Spleen (tissue), 11 donors: ENCODE data around the gene TMEM130. TPM values are rescaled to one million over a fixed set of nuclear protein-coding genes. Genes with fewer than 3 reads are reported as not detected.

Experiments used
- DNase-seq: peaks from one replicate; pipeline ENCODE4 v3.0.0-alpha.2; 2020
- H3K27ac ChIP-seq, 8 donors: fragments of 200-600 bp; sonication (generic) in 7 of 8; 1 replicate in 4 of 8; 2 replicates in 4 of 8; pipeline versions ENCODE4 v1.5.0 to v1.8.0; 2016 to 2021; ENCODE audit warnings: inconsistent platforms in 4 of 8, mild to moderate bottlenecking in 4 of 8, moderate library complexity in 1 of 8
- H3K27me3 ChIP-seq, 7 donors: fragments of 200-600 bp; sonication (generic) in 6 of 7; replicated peaks in 1 of 7; 1 replicate in 4 of 7; 2 replicates in 3 of 7; pipeline versions ENCODE4 v1.5.0 to v1.8.0; 2016 to 2021; ENCODE audit warnings: inconsistent platforms in 3 of 7, mild to moderate bottlenecking in 1 of 7
- H3K36me3 ChIP-seq, 6 donors: fragments of 200-600 bp; sonication (generic) in 5 of 6; 1 replicate in 4 of 6; 2 replicates in 2 of 6; pipeline versions ENCODE4 v1.5.0 to v1.8.0; 2016 to 2021; ENCODE audit warnings: inconsistent platforms in 2 of 6
- H3K4me1 ChIP-seq, 6 donors: fragments of 200-600 bp; sonication (generic) in 5 of 6; 1 replicate in 3 of 6; 2 replicates in 3 of 6; pipeline versions ENCODE4 v1.5.0 to v1.8.0; 2016 to 2021; ENCODE audit warnings: inconsistent platforms in 3 of 6
- H3K4me3 ChIP-seq, 8 donors: fragments of 200-600 bp; sonication (generic) in 7 of 8; 1 replicate in 4 of 8; 2 replicates in 4 of 8; pipeline versions ENCODE4 v1.5.0 to v1.8.0; 2016 to 2021; ENCODE audit warnings: inconsistent platforms in 4 of 8, mild to moderate bottlenecking in 4 of 8, moderate library complexity in 2 of 8
- H3K9me3 ChIP-seq, 8 donors: fragments of 200-600 bp; sonication (generic) in 7 of 8; 1 replicate in 4 of 8; 2 replicates in 4 of 8; pipeline versions ENCODE4 v1.5.0 to v1.8.0; 2016 to 2021; ENCODE audit warnings: inconsistent platforms in 4 of 8
- CTCF ChIP-seq, 11 experiments: fragments of 200-600 bp in 7 of 11; fragments of 450-650 bp in 4 of 11; sonication (generic) in 4 of 11; IDR thresholded peaks in 8 of 11; conservative IDR thresholded peaks in 3 of 11; 1 replicate in 7 of 11; 2 replicates in 4 of 11; pipeline versions ENCODE4 v1.4.0 to v1.8.0; 2016 to 2021; ENCODE audit warnings: antibody characterized with exemption in 11 of 11, inconsistent platforms in 4 of 11, mild to moderate bottlenecking in 1 of 11
- POLR2A ChIP-seq, 3 donors: fragments of 450-650 bp; IDR thresholded peaks; one replicate each; pipeline ENCODE4 v1.5.1; 2017; ENCODE audit warnings: antibody characterized with exemption in 3 of 3, mild to moderate bottlenecking in 1 of 3
- POLR2AphosphoS5 ChIP-seq, 3 donors: sonication (generic); formaldehyde crosslinking; IDR thresholded peaks; one replicate each; pipeline ENCODE4 v1.5.1; 2017; ENCODE audit warnings: antibody characterized with exemption in 3 of 3
- whole genome bisulfite sequencing, 5 donors: extraction: QIAGEN DNeasy Blood & Tissue Kit in 3 of 5; methylation state at CpG; one replicate each; pipeline versions ENCODE4 v1.1.5 to v1.1.7; 2013 to 2018; 5-methylcytosine and 5-hydroxymethylcytosine counted together
- intact Hi-C: fragments of 100-400 bp; cut with DNase I; formaldehyde crosslinking; loops from one replicate; pipeline ENCODE4 v1.15.0; 2023; ENCODE audit warnings: low total_unique reads
- polyA plus RNA-seq, 3 donors: library from polyadenylated mRNA; stranded (reverse); fragments of 200-250 nt; gene quantifications; one replicate each; pipeline ENCODE4 v1.2.1, GENCODE V29; 2013
- total RNA-seq, 7 donors: library from RNA; depleted of rRNA in 3 of 7; stranded (reverse); fragments of >200 nt in 3 of 7; fragmentation: NEBNext Ultra II Directional in 4 of 7; extraction: Animal tissue kit (Norgen Biotek cat#: 25700) in 4 of 7; gene quantifications; one replicate each; pipeline versions ENCODE4 v1.1.0 to v1.2.1, GENCODE V29; 2016 to 2021
- donor health status: healthy with polysubstance abuse.
- donor health status: DM: no; HTN: no; CAD: no; lungs with moderate emphysema.
- donor health status: DM: no; HTN: no; CAD: no.
- donor health status: Bipolar disorder and iron deficiency.
- donor health status: healthy.
- donor health status: DM: no; HTN: no; CAD: no.
- donor health status: DM: yes; HTN: yes; CAD: no.

The TMEM130 gene
- total and polyA plus RNA-seq, 10 donors: 0.11 to 0.55 (median 0.37) TPM; not detected in 3

GRCh38 chr7:98830972-98831548, 38.8 kb downstream of the TMEM130 start:
- no peak overlapping the region for H3K4me3 ChIP-seq
- H3K36me3 ChIP-seq: no peaks in the 10 kb centered on the region
- 85 to 92% (median 89%) methylated on average over 2 of the region's 2 CpGs for WGBS, 5 donors

GRCh38 chr7:98828368-98828767, 41.4 kb downstream of the TMEM130 start:
- TF ChIP-seq POLR2AphosphoS5 (IDR thresholded peaks at IDR 0.05): no peak
- no peak for TF ChIP-seq POLR2A (IDR thresholded peaks at IDR 0.05)
- no peak for TF ChIP-seq CTCF (IDR thresholded peaks at IDR 0.05 in 8 of 11, conservative IDR thresholded peaks at IDR 0.05 in 3 of 11)
- Histone ChIP-seq H3K27me3 (peaks cover 0 to 13% (median 0%) of the 10 kb centered on the region in 7 donors), H3K4me3 (no peak overlapping the region), H3K4me1 (no peaks in the 10 kb centered on the region), H3K27ac (no peak overlapping the region), H3K9me3 (no peaks in the 10 kb centered on the region), H3K36me3 (no peaks in the 10 kb centered on the region)
- intact Hi-C loops: no loop called here
- WGBS, 5 donors: 85 to 92% (median 89%) methylated on average over 7 to 8 of the region's 8 CpGs
- DNase-seq: no peak

More at GRCh38 chr7:98830972-98831548, 38.8 kb downstream of the TMEM130 start:
- Histone ChIP-seq H3K4me1 (no peaks in the 10 kb centered on the region), H3K9me3 (no peaks in the 10 kb centered on the region), H3K27me3 (peaks cover 0 to 22% (median 0%) of the 10 kb centered on the region in 7 donors), H3K27ac (no peak overlapping the region)
- TF ChIP-seq POLR2AphosphoS5 (IDR thresholded peaks at IDR 0.05) (no peak), POLR2A (IDR thresholded peaks at IDR 0.05) (no peak), CTCF (IDR thresholded peaks at IDR 0.05 in 8 of 11, conservative IDR thresholded peaks at IDR 0.05 in 3 of 11) (no peak)
- intact Hi-C loops: no loop called here
- no peak for DNase-seq

- TF ChIP-seq POLR2A (IDR thresholded peaks at IDR 0.05) (no peak), POLR2AphosphoS5 (IDR thresholded peaks at IDR 0.05) (no peak), CTCF (IDR thresholded peaks at IDR 0.05 in 8 of 11, conservative IDR thresholded peaks at IDR 0.05 in 3 of 11) (no peak)
- peaks cover 0 to 13% (median 0%) of the 10 kb centered on the region in 7 donors for H3K27me3 ChIP-seq
- H3K27ac ChIP-seq: no peak overlapping the region
- H3K4me3 ChIP-seq: no peak overlapping the region
- intact Hi-C loops: no loop called here
- no peaks in the 10 kb centered on the region for H3K9me3 ChIP-seq
- no peak for DNase-seq
- H3K4me1 ChIP-seq: no peaks in the 10 kb centered on the region
- H3K36me3 ChIP-seq: no peaks in the 10 kb centered on the region
- WGBS, 5 donors: 52 to 63% (median 59%) methylated on average over 3 of the region's 3 CpGs
Measured at GRCh38 chr7:98827258-98827657, 42.6 kb downstream of the TMEM130 start.

GRCh38 chr7:98826811-98827231, 43.0 kb downstream of the TMEM130 start:
- WGBS, 5 donors: 37 to 51% (median 39%) methylated on average over 11 to 13 of the region's 13 CpGs
- TF ChIP-seq CTCF (IDR thresholded peaks at IDR 0.05 in 8 of 11, conservative IDR thresholded peaks at IDR 0.05 in 3 of 11) (no peak), POLR2AphosphoS5 (IDR thresholded peaks at IDR 0.05) (no peak), POLR2A (IDR thresholded peaks at IDR 0.05) (no peak)
- H3K27me3 ChIP-seq: peaks cover 0 to 13% (median 0%) of the 10 kb centered on the region in 7 donors
- no peaks in the 10 kb centered on the region for H3K4me1 ChIP-seq
- no peak overlapping the region for H3K4me3 ChIP-seq
- intact Hi-C loops: no loop called here
- H3K9me3 ChIP-seq: no peaks in the 10 kb centered on the region
- H3K27ac ChIP-seq: no peak overlapping the region
- no peaks in the 10 kb centered on the region for H3K36me3 ChIP-seq
- no peak for DNase-seq
